Endometrial microvascular endothelial cells (primary cell): ENCODE data around the gene ITGB4. TPM values are rescaled to one million over a fixed set of nuclear protein-coding genes. Genes with fewer than 3 reads are reported as not detected.
"Not testable (repeated sequence)": the region's sequence is repeated elsewhere in the genome, so short reads cannot be mapped to it uniquely, and the experiment has no call there.

Source experiments
- in situ Hi-C: cut with HindIII; loops from 2 replicates; pipeline ENCODE4 v1.10.0; 2017; ENCODE audit warnings: low sequenced_read_pairs, low pct_unique_long_range_greater_than_20kb; ENCODE audit errors: inconsistent ontology term
- total RNA-seq: library from RNA; depleted of rRNA; stranded (reverse); fragments of >200 nt; gene quantifications from one replicate; pipeline ENCODE4 v1.2.3, GENCODE V29; 2015; ENCODE audit errors: inconsistent ontology term

ITGB4 gene
- total RNA-seq, 1 donor from 2014 or later = 2.4 TPM

GRCh38 chr17:75777296-75777922 is 56.1 kb downstream of the ITGB4 start:
- in situ Hi-C loops = no loop called here

- in situ Hi-C loops = not testable (repeated sequence)
Observed at GRCh38 chr17:75778066-75778860, 57.0 kb downstream of the ITGB4 start.

GRCh38 chr17:75778861-75779249 is 57.6 kb downstream of the ITGB4 start:
- in situ Hi-C loops = no loop called here

GRCh38 chr17:75779250-75779986 is 58.2 kb downstream of the ITGB4 start:
- in situ Hi-C loops = no loop called here

GRCh38 chr17:75779987-75780889 is 59.0 kb downstream of the ITGB4 start:
- in situ Hi-C loops = no loop called here

- in situ Hi-C loops = no loop called here
Observed at GRCh38 chr17:75783069-75783783, 62.0 kb downstream of the ITGB4 start.

- in situ Hi-C loops = no loop called here
Observed at GRCh38 chr17:75783803-75784472, 62.7 kb downstream of the ITGB4 start.

GRCh38 chr17:75784473-75785015 is 63.3 kb downstream of the ITGB4 start, which contains the start of gene UNK:
Gene UNK (plus strand): TSS chr17:75784806. CDS start chr17:75784881, 75 bp downstream.
- in situ Hi-C loops = no loop called here

- in situ Hi-C loops = no loop called here
Observed at GRCh38 chr17:75785016-75785890, 64.0 kb downstream of the ITGB4 start.

- in situ Hi-C loops = no loop called here
Observed at GRCh38 chr17:75791254-75791653, 70.0 kb downstream of the ITGB4 start.

GRCh38 chr17:75793460-75793859 is 72.2 kb downstream of the ITGB4 start:
- in situ Hi-C loops = no loop called here

- in situ Hi-C loops = no loop called here
Observed at GRCh38 chr17:75795820-75796607, 74.8 kb downstream of the ITGB4 start.

GRCh38 chr17:75799402-75799801 is 78.1 kb downstream of the ITGB4 start:
- in situ Hi-C loops = no loop called here

GRCh38 chr17:75803883-75804282 is 82.6 kb downstream of the ITGB4 start:
- in situ Hi-C loops = no loop called here

GRCh38 chr17:75806822-75807500 is 85.7 kb downstream of the ITGB4 start:
- in situ Hi-C loops = no loop called here
